Activated T-helper 1 cell treated with anti-CD3 and anti-CD28 coated beads, Interleukin-2, amount 50 U/mL, for 16 hours (primary cell): ENCODE results near the gene ZSCAN10.
A peak's percentile ranks its signal among the peaks of the same experiment; 100 is the strongest.
"Not testable (repeated sequence)": the region's sequence is repeated elsewhere in the genome, so short reads cannot be mapped to it uniquely, and the experiment has no call there.

Experiments used
- DNase-seq, 2 donors: peaks; one replicate each; pipeline ENCODE4 v3.0.0-alpha.2; 2020; ENCODE audit warnings: low read depth in 1 of 2, low spot score in 1 of 2

The ZSCAN10 gene

GRCh38 chr16:3086596-3087242 is 12.4 kb downstream of the ZSCAN10 start:
- no peak for DNase-seq

DNA sequence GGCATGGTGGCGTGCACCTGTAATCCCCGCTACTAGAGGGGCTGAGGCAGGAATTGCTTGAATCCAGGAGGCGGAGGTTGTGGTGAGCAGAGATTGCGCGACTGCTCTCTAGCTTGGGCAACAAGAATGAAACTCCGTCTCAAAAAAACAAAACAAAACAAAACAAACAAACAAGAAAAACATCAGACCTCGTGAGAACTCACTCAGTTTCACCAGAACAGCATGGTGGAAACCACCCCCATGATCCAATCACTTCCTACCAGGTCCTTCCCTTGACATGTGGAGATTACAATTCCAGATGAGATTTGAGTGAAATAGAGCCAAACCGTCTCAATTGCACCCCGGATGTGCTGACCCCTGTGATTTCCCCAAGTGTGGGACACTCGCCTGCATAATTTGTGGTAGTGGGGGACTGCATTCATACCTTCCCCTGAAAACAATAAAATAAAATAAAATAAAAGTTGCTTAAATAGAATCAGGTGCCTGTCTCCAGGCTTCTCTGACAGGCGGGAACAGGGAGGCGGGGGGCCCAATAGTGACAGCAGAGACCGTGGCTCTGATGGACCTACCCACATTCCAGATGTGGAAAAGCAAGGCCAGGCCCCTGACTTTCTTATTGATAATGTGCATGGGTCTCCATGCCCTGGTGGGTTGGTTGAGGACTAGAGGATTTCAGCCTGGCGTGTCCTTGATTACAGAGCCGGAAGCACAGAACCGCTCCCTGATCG is 13.1 kb downstream of the ZSCAN10 start:
- DNase-seq, result no peak

DNA sequence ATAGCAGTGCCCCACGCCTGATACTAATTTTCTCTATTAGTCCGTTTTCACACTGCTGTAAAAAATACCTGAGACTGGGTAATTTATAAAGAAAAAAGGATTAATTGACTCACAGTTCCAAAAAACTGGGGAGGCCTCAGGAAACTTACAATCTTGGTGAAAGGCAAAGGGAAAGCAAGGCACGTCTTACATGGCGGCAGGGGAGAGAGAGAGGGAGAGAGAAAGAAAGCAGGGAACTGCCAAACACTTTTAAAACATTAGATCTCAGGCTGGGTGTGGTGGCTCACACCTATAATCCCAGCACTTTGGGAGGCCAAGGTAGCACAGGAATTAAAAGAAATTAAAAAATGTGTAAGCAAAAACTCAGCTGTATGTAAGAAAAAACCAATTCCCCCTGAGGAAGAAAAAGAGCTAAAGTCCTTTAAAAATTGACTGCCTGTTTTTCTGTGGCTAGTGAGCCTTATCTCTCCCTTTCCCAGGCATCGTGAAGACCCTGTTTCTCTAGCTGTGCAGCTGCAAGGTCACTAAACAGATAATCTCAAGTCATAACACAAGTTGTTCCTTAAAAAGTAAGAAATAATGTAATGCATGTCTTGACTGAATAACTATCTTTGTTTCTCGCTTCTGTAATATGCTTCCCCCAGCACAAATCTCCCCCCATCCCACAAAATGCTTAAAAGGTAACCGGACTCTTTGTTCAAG is 14.0 kb downstream of the ZSCAN10 start:
- no peak for DNase-seq

GRCh38 chr16:3084491-3084890 is 14.6 kb downstream of the ZSCAN10 start:
- DNase-seq, result no peak

DNA sequence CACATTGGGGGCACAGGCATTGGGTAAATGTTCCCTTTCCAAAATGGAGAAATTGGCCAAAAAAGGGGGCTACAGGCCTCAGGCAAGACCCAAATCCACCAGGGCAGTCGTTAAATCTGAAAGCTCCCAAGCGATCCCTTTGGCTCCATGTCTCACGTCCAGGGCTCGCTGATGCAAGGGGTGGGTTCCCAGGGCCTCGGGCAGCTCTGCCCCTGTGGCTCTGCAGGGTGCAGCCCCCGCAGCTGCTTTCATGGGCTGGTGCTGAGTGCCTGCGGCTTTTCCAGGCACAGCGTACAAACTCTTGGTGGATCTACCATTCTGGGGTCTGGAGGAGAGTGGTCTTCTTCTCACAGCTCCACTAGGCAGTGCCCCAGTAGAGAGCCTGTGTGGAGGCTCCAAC is 15.7 kb downstream of the ZSCAN10 start:
- not testable (repeated sequence) for DNase-seq

DNA sequence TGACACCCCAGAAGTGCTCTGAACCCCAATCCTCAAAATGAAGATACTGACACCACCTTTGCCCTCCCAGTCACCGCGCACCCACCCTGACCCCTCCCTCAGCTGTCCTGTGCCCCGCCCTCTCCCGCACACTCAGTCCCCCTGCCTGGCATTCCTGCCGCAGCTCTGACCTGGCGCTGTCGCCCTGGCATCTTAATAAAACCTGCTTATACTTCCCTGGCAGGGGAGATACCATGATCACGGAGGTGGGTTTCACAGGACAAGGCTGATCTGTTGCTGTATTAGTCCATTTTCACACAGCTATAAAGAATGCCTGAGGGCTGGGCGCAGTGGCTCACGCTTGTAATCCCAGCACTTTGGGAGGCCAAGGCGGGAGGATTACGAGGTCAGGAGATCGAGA is 17.1 kb downstream of the ZSCAN10 start:
- not testable (repeated sequence) for DNase-seq

GRCh38 chr16:3080024-3080423 is 19.1 kb downstream of the ZSCAN10 start:
- DNase-seq, result no peak

DNA sequence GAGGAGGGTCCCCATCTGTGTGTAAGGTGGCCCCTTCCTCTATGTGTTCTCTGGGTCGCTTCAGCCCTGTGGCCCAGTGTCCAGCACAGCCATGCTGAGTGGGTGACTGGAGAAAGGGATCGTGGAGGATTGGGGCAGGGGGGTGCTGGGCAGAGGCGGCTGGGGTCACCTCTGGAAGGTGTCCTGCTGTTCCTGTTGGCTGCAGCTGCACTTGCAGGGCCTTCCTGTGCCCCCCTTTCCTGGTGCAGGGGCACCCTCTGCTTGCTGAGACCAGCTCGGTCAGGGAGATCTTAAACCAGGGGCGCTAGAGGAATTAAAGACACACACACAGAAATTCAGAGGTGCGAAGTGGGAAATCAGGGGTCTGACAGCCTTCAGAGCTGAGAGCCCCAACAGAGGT is 22.5 kb downstream of the ZSCAN10 start:
- no peak for DNase-seq

- DNase-seq, result not testable (repeated sequence)
Observed at GRCh38 chr16:3075946-3076345, 23.1 kb downstream of the ZSCAN10 start.

DNA sequence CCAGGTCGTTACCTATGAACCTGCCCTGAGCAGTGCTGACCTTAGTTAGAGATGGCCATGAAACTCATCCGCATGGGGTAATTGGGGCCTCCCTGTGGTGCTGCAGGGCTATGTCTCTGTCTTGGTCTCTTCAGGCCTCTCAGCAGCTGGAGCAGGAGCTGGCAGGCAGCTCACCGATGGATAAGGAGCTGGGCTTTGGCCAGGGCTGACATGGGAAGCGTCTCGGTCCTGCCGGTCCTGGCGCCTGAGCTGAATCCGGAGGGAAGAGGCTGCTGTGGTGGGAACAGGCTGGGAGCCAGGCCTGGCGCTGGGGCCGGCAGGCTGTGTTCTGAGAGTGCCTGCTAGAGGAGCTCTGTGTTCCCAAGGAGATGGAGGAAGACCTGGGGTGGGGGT is 23.6 kb downstream of the ZSCAN10 start:
- DNase-seq, result no peak

- peak; percentile 65 to 70 for DNase-seq
Observed at GRCh38 chr16:3074860-3075522, 24.1 kb downstream of the ZSCAN10 start.

DNA sequence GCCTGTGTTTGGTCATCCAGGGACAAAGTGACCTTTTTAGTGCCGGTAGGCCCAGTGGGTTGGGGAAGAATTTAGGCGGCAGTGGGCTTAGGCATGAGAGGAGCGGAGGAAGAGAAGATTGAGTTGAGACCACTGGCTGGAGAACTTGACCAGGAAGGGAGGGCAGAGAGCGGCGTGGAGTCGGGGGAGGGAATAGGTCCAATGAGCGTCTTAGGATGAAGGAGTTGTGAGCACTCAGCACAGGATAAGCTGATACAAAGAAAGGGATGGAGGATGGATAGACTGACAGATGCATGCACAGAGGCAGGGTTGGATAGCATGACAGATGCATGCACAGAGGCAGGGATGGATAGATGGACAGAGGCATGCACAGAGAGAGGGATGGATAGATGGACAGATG is 25.6 kb downstream of the ZSCAN10 start:
- no peak for DNase-seq

DNA sequence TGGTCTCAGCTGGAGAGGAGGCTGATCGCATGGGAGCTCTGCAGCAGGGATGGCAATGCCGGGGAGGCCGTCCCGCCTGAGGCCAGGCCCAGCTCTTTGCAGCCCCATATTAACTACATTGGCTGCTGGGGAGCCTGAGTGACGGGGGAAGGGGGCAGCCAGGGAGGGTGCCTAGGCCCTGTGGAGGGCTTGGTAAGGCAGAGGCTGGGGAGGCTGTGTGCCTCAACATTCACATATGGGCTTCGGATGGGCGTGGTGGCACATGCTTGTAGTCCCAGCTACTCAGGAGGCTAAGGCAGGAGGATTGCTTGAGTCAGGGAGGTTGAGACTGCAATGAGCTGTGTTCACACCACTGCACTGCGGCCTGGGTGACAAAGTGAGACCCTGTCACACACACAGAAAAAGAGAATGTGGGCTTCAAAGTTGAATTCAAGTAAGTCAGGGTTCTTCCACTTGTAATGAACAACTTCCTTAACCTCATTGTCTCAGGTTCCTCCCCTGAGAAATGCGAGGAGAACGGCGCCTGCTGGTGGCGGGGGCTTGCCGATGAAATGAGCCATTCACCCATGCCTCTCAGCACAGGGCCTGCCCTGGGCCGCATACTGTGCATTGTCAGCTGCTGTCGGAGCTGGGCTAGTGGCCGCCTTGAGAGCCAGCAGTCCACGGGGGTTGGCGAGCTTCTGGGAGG is 26.4 kb downstream of the ZSCAN10 start:
- DNase-seq, result not testable (repeated sequence)

GRCh38 chr16:3072148-3072547 is 26.9 kb downstream of the ZSCAN10 start:
- not testable (repeated sequence) for DNase-seq

- DNase-seq, result no peak
Observed at GRCh38 chr16:3071655-3072054, 27.4 kb downstream of the ZSCAN10 start.

DNA sequence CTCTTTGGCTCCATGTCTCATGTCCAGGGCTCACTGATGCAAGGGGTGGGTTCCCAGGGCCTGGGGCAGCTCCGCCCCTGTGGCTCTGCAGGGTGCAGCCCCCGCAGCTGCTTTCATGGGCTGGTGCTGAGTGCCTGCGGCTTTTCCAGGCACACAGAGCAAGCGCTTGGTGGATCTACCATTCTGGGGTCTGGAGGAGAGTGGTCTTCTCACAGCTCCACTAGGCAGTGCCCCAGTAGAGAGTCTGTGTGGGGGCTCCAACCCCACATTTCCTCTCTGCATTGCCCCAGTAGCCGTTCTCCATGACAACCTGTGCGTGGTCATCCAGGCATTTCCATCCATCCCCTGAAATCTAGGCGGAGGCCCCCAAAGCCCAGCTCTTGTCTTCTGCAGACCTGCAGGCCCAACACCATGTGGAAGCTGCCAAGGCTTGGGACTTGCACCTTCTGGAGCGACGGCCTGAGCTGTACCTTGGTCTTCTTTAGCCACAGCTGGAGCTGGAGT is 28.4 kb downstream of the ZSCAN10 start:
- DNase-seq, result no peak

- DNase-seq, result not testable (repeated sequence)
Observed at GRCh38 chr16:3069146-3069545, 29.9 kb downstream of the ZSCAN10 start.

DNA sequence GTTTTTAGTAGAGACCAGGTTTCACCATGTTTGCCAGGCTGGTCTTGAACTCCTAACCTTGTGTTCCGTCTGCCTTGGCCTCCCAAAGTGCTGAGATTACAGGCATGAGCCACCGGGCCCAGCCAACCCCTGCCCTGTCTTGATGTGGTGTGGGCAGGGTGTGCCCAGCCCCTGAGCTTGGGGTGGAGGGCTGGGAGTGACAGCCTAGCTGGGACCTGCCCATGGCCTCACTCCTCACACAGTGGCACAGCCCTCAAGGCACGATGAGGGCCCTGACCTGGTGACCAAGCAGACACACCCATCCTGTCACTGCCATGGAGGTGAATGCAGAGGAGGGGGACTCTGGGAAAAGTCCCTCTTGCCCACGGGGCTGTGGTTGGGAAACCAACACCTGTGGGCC is 30.6 kb downstream of the ZSCAN10 start:
- no peak for DNase-seq

GRCh38 chr16:3066440-3066748 is 32.7 kb downstream of the ZSCAN10 start:
- DNase-seq, result no peak

DNA sequence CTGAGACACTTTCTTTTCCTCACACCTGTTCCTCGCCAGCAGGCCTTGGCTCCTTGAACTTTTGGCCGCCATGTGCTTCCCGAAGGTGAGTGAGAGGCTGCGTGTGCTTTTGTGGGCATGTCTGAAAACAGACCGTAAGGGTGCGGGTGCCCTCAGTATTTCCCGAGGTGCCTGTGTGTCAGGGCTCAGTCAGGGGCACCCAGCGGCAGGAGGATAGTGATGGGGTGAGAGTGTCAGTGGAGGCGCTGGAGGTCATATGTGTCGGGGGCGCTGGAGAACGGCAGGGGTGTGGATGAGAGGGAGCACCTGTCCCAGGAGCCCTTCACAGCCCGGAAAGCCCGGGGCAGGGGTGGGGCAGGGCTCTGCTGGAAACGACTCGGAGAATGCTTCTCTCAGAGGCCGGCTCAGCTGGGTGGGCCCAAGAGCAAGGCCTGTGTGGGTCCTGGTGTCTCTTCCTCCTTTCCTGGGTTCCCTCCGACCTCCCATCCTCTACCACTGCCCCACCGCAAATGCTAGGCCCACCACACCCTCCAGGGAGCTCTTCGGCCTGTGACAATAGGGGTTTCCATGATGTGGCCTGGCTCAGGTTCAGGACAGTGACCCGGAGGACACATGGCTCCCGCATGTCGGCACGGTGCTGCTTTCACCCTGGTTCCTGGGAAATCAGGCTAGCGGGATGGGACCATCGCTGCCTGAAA is 33.2 kb downstream of the ZSCAN10 start:
- DNase-seq, result no peak
